Measurements from ENCODE around the gene SBNO2. TPM values are rescaled to one million over a fixed set of nuclear protein-coding genes. Genes with fewer than 3 reads are reported as not detected.

SBNO2 gene
- total RNA-seq, 3 donors from 2014 or later, result 15.4 to 63.3 (median 43.9) TPM

DNA sequence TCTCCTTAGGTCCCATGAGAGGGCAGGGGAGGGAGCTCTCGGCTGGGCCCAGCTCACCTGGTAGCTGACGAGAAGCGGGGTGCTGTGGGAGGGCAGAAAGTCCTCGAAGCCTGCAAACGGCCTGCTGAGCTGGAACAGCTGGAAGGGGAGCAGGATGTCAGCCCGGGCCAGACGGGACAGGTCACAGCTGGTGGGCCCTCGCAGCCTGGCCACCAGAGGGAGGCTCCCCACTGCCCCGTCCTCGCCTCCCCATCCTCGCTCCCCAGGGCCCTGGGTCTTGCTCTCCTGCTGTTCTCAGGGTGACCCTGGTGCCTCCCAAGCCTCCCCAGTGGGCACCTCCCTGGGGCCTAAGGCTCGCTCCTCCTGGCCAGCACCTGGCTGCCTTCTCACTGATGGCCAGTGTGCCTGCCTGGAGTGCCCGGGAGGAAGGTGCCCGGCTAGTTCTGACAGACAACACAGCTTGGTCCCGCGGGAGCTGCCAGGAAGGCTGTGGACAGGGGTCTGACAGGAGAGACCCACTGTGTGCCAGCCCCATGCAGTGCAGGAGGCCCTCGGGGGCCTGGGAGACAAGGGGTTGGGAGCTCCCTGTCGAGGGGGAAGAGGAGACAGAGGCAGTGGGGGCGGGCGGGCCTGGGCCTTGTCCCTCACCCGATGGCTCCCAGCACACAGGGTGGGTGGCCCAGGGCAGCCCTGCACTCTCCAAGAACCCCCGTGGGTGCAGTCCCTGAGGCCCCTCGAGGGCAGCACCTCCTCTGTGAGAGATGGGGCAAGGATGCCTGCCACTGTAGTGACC lies 50.0 kb downstream of the SBNO2 start:
- Histone ChIP-seq H3K27ac (peak overlapping the region; percentile 25 to 32), H3K4me3 (no peak overlapping the region), H3K36me3 (peaks cover 4% of the 10 kb centered on the region), H3K27me3 (no peaks in the 10 kb centered on the region), H3K4me1 (no peaks in the 10 kb centered on the region), H3K9me3 (no peaks in the 10 kb centered on the region)
- intact Hi-C loops (cut with DNase I; ENCODE audit: low total_unique reads), result no loop called here
- no peak for TF ChIP-seq POLR2AphosphoS5 (IDR thresholded peaks at IDR 0.05)
- TF ChIP-seq POLR2A (IDR thresholded peaks at IDR 0.05), result no peak
- TF ChIP-seq, protein P1, sequence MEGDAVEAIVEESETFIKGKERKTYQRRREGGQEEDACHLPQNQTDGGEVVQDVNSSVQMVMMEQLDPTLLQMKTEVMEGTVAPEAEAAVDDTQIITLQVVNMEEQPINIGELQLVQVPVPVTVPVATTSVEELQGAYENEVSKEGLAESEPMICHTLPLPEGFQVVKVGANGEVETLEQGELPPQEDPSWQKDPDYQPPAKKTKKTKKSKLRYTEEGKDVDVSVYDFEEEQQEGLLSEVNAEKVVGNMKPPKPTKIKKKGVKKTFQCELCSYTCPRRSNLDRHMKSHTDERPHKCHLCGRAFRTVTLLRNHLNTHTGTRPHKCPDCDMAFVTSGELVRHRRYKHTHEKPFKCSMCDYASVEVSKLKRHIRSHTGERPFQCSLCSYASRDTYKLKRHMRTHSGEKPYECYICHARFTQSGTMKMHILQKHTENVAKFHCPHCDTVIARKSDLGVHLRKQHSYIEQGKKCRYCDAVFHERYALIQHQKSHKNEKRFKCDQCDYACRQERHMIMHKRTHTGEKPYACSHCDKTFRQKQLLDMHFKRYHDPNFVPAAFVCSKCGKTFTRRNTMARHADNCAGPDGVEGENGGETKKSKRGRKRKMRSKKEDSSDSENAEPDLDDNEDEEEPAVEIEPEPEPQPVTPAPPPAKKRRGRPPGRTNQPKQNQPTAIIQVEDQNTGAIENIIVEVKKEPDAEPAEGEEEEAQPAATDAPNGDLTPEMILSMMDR (IDR thresholded peaks at IDR 0.05), result no peak
- no peak for DNase-seq (ENCODE audit: low spot score in 2 of 2)

DNA sequence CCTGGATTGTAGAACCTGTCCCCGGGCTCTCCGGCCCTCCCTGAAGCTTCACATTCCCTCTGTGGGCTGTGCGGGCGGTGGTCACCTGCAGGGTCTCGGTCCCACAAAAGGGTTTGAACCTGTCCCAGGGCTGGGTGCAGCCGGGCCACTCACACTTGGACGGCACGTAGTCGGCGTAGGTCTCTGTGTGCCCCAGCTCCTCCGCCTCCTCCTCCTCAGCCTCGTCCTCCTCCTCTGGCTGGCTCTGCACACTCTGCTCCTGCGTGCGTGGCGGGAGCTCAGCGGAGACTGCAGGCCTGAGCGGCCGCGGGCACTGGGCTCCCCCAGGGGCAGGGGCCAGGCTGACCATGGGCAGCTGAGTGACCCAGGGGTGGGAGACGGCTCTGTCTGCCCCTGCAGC lies 50.7 kb downstream of the SBNO2 start:
- Histone ChIP-seq H3K27me3 (no peaks in the 10 kb centered on the region), H3K9me3 (no peaks in the 10 kb centered on the region), H3K27ac (peak overlapping the region in 1 of 2 donors; percentile 32), H3K4me1 (no peaks in the 10 kb centered on the region), H3K4me3 (no peak overlapping the region), H3K36me3 (peaks cover 4% of the 10 kb centered on the region)
- TF ChIP-seq POLR2A (IDR thresholded peaks at IDR 0.05) (no peak), POLR2AphosphoS5 (IDR thresholded peaks at IDR 0.05) (no peak)
- TF ChIP-seq, protein P1 (IDR thresholded peaks at IDR 0.05), result no peak
- DNase-seq (ENCODE audit: low spot score in 2 of 2), result no peak
- intact Hi-C loops (cut with DNase I; ENCODE audit: low total_unique reads), result no loop called here

DNA sequence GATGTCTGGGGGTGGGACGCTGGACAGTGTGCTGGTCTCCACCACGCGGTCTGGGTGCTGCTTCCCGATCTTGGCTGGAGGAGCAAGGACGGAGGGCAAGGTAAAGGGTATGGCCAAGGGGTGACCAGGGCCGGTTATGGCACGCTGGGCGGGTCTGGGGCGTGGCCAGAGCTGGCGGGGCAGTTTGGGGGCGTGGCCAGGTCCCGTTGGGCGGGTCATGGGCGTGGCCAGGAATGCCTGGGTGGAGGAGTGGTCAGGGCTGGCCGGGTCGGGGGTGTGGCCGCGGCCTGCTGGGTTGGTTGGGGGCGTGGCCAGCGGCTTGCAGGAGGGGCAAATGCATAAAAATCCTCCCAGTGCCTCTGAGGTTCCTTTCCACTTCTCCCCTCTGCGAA lies 51.1 kb downstream of the SBNO2 start:
- H3K4me1 ChIP-seq, result no peaks in the 10 kb centered on the region
- no peak for TF ChIP-seq POLR2A (IDR thresholded peaks at IDR 0.05)
- TF ChIP-seq POLR2AphosphoS5 (IDR thresholded peaks at IDR 0.05), result no peak
- peak overlapping the region in 1 of 2 donors; percentile 32 for H3K27ac ChIP-seq
- DNase-seq (ENCODE audit: low spot score in 2 of 2), result no peak
- H3K4me3 ChIP-seq, result no peak overlapping the region
- H3K9me3 ChIP-seq, result no peaks in the 10 kb centered on the region
- H3K36me3 ChIP-seq, result peaks cover 4% of the 10 kb centered on the region
- H3K27me3 ChIP-seq, result no peaks in the 10 kb centered on the region
- intact Hi-C loops (cut with DNase I; ENCODE audit: low total_unique reads), result no loop called here

DNA sequence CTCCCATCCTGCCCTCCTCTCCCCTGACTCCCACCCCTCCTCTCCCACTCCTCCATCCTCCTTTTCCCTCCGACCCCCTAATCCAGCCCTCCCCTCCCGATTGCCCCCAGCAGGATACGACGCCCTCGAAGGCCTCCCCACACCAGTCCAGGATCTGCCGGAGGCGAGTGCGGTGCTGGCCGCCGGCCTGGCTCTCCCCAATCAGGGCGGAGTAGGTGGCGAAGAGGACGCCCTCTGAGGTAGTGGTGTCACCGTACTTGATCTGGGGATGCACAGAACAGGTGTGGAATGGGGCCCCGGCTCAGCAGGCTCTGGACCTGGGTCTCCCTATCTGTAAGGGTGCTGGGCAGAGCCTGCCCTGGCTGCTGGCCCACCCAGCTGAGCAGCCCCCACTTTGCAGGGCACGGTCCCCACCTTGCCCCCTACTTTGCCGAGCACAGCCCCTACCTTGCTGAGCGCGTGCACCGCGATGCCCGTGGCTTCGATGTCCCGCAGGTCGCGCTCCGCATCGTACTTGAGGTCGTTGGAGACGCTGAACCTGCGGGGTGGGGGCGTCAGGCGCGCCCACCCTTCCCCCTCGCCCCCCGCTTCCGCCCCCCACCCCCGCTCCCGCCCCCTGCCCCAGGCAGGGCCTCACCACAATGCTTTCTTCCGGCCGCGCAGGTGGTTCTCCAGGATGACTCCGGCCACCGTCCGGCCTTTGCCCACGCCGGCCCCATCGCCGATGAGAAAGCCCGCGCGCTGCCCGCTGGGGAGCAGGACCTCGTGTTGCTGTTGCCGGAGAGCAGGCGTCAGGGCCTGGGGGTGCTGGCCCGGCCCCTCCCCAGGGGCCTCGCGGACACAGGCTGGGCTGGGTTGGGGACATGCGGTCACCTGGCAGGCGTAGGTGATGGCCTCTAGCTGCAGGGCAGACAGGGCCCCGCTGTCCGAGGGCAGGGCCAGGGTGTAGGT lies 51.8 kb downstream of the SBNO2 start:
- Histone ChIP-seq H3K4me3 (no peak overlapping the region), H3K27me3 (no peaks in the 10 kb centered on the region), H3K27ac (peak overlapping the region in 1 of 2 donors; percentile 32), H3K36me3 (peaks cover 4% of the 10 kb centered on the region), H3K9me3 (no peaks in the 10 kb centered on the region), H3K4me1 (no peaks in the 10 kb centered on the region)
- intact Hi-C loops (cut with DNase I; ENCODE audit: low total_unique reads), result no loop called here
- TF ChIP-seq POLR2AphosphoS5 (IDR thresholded peaks at IDR 0.05) (no peak), POLR2A (IDR thresholded peaks at IDR 0.05) (no peak)
- TF ChIP-seq, protein P1 (IDR thresholded peaks at IDR 0.05), result no peak
- DNase-seq (ENCODE audit: low spot score in 2 of 2), result no peak

DNA sequence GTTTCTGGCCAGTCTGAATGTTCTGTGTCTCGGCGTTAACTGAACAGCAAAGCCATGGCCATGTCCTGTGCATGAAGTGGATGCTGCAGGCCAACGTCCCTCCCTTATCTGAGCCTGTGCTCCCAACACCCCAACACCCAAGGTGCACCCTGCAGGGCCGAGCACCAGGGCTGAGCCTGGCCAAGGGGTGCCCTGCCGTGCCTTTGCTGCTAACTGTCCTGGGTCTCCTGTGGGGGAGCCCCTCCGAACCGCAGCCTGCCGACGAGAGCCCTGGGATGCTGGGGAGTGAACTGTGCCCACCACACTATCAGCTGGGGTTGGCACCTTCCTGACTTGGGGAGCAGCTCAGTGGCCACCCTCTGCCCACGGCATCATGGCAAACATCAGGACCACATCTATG lies 52.7 kb downstream of the SBNO2 start:
- Histone ChIP-seq H3K4me1 (no peaks in the 10 kb centered on the region), H3K27me3 (no peaks in the 10 kb centered on the region), H3K9me3 (no peaks in the 10 kb centered on the region), H3K27ac (no peak overlapping the region), H3K4me3 (no peak overlapping the region), H3K36me3 (peaks cover 4% of the 10 kb centered on the region)
- intact Hi-C loops (cut with DNase I; ENCODE audit: low total_unique reads), result no loop called here
- DNase-seq (ENCODE audit: low spot score in 2 of 2), result no peak
- TF ChIP-seq POLR2AphosphoS5 (IDR thresholded peaks at IDR 0.05), result no peak
- no peak for TF ChIP-seq POLR2A (IDR thresholded peaks at IDR 0.05)
- TF ChIP-seq, protein P1 (IDR thresholded peaks at IDR 0.05), result no peak

Data from breast epithelium (tissue), 4 donors.